HL-60 (cell line): Measurements from ENCODE around the gene MINDY1.

Experiments
- DNase-seq, 2 experiments: peaks; one replicate each; pipeline ENCODE4 v3.0.0-alpha.2; 2010 to 2020; ENCODE audit warnings: low read depth in 1 of 2, low spot score in 1 of 2
- H3K27ac ChIP-seq: fragments of 250-450 bp; sonication (Bioruptor Pico); replicated peaks from 2 replicates; pipeline ENCODE4 v1.5.1; 2020; ENCODE audit warnings: mild to moderate bottlenecking, moderate library complexity
- H3K27me3 ChIP-seq: fragments of 250-450 bp; sonication (Bioruptor Pico); 2 replicates; pipeline ENCODE4 v1.5.1; 2021; ENCODE audit warnings: mild to moderate bottlenecking, moderate library complexity; ENCODE audit not compliant: insufficient read depth, poor library complexity, severe bottlenecking
- H3K4me3 ChIP-seq: replicated peaks from 2 replicates; pipeline ENCODE4 v1.5.1; 2011; ENCODE audit warnings: mild to moderate bottlenecking, control low read depth, low read length; ENCODE audit not compliant: insufficient read depth
- CTCF ChIP-seq: IDR thresholded peaks from one replicate; pipeline ENCODE4 v1.5.1; 2011; ENCODE audit warnings: low read length, control low read depth, inconsistent platforms; ENCODE audit not compliant: insufficient read depth
- GABPA ChIP-seq: IDR thresholded peaks from 2 replicates; pipeline ENCODE4 v1.6.1; 2012; ENCODE audit warnings: low read depth
- POLR2AphosphoS5 ChIP-seq: IDR thresholded peaks from 2 replicates; pipeline ENCODE4 v1.6.1; 2012; ENCODE audit warnings: low read depth
- SPI1 ChIP-seq: IDR thresholded peaks from 2 replicates; pipeline ENCODE4 v1.6.1; 2012; ENCODE audit warnings: low read depth, mild to moderate bottlenecking, borderline replicate concordance
- TF ChIP-seq, protein P1 (sequence below): IDR thresholded peaks from 2 replicates; pipeline ENCODE4 v1.6.1; 2012; ENCODE audit warnings: low read depth; ENCODE audit not compliant: insufficient replicate concordance

MINDY1 gene

GRCh38 chr1:150972417-150972940, 34.2 kb downstream of the MINDY1 start:
- H3K4me3 ChIP-seq, result peak overlapping the region; percentile 89
- H3K27ac ChIP-seq, result no peak overlapping the region; the same call in 1 of the 2 replicates

GRCh38 chr1:150971583-150972416, 34.9 kb downstream of the MINDY1 start:
- no peak overlapping the region for H3K27ac ChIP-seq
- no peak for TF ChIP-seq GABPA
- no peak for TF ChIP-seq CTCF
- TF ChIP-seq SPI1, result no peak
- TF ChIP-seq, protein P1, sequence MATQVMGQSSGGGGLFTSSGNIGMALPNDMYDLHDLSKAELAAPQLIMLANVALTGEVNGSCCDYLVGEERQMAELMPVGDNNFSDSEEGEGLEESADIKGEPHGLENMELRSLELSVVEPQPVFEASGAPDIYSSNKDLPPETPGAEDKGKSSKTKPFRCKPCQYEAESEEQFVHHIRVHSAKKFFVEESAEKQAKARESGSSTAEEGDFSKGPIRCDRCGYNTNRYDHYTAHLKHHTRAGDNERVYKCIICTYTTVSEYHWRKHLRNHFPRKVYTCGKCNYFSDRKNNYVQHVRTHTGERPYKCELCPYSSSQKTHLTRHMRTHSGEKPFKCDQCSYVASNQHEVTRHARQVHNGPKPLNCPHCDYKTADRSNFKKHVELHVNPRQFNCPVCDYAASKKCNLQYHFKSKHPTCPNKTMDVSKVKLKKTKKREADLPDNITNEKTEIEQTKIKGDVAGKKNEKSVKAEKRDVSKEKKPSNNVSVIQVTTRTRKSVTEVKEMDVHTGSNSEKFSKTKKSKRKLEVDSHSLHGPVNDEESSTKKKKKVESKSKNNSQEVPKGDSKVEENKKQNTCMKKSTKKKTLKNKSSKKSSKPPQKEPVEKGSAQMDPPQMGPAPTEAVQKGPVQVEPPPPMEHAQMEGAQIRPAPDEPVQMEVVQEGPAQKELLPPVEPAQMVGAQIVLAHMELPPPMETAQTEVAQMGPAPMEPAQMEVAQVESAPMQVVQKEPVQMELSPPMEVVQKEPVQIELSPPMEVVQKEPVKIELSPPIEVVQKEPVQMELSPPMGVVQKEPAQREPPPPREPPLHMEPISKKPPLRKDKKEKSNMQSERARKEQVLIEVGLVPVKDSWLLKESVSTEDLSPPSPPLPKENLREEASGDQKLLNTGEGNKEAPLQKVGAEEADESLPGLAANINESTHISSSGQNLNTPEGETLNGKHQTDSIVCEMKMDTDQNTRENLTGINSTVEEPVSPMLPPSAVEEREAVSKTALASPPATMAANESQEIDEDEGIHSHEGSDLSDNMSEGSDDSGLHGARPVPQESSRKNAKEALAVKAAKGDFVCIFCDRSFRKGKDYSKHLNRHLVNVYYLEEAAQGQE, result no peak
- TF ChIP-seq POLR2AphosphoS5, result no peak
- H3K4me3 ChIP-seq, result peak overlapping the region; percentile 10

More at GRCh38 chr1:150972417-150972940, 34.2 kb downstream of the MINDY1 start:
- TF ChIP-seq SPI1 (no peak), CTCF (no peak), POLR2AphosphoS5 (no peak), GABPA (no peak)
- no peaks in the 10 kb centered on the region for H3K27me3 ChIP-seq
- no peak for DNase-seq

DNA sequence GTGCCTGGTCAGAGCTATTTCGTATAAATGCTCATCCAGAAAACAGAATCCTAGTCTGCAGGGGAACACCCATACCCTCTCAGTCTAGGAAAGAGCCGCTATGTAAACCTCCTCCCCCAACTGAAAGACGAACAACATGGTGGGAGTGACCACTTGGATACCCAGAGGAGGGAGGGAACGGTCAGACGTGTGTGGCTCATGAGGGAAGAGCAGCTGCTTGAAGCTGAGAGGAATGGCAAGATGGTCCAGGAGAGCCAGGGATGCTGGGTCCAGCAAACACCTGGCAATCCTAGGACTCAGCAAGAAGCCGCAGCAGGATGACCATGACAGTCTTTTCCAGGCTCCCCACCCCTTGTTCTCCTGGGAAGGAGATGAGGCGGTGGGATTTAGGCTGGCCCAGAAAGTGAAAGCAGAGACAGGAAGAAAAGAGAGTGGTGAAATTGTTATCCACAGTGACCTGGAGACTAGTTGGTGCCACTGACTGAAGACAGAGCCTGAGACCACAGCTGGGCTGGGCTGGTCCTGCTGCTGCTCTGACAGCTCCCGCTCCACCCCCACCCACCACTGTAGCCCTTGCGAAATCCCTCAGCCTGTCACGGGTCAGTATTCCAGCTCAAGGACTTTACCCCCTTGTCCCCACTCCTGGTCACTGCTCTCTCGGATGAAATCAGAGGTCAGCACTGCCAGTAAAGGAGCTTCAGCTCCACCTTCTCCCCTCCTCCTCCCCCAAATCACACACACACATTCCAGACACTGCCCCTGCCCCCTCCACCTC, 35.7 kb downstream of the MINDY1 start:
- TF ChIP-seq GABPA (no peak), CTCF (no peak), SPI1 (no peak), POLR2AphosphoS5 (no peak)
- TF ChIP-seq, protein P1, result no peak
- Histone ChIP-seq H3K27ac (no peak overlapping the region), H3K27me3 (no peaks in the 10 kb centered on the region), H3K4me3 (no peak overlapping the region)
- peak in 1 of 2 experiments; percentile 21 for DNase-seq

More at GRCh38 chr1:150971583-150972416, 34.9 kb downstream of the MINDY1 start:
- H3K27me3 ChIP-seq, result no peaks in the 10 kb centered on the region
- DNase-seq, result no peak
